CD4-positive, CD25-positive, alpha-beta regulatory T cell (primary cell): ENCODE measurements around the gene ZNF467. TPM values are rescaled to one million over a fixed set of nuclear protein-coding genes. Genes with fewer than 3 reads are reported as not detected.

ENCODE experiments used
- ATAC-seq, 2 donors: fragments of 150-1000 bp; cut with Tn5 transposase; one replicate each; pipeline ENCODE4 v1.10.0; 2021; ENCODE audit warnings: low read depth in 2 of 2, moderate number of reproducible peaks in 2 of 2, moderate library complexity in 1 of 2
- DNase-seq, 3 donors: peaks; one replicate each; pipeline versions ENCODE4 v3.0.0 to v3.0.0-alpha.2; 2012 to 2022; ENCODE audit warnings: mixed read lengths in 1 of 3
- H3K27ac ChIP-seq: one replicate; pipeline ENCODE4 v1.7.0; 2013; ENCODE audit warnings: mild to moderate bottlenecking, low read length; ENCODE audit not compliant: insufficient read depth, poor library complexity, severe bottlenecking
- H3K27me3 ChIP-seq: one replicate; pipeline ENCODE4 v1.7.0; 2013; ENCODE audit warnings: low read length; ENCODE audit not compliant: control insufficient read depth, insufficient read depth
- H3K36me3 ChIP-seq: one replicate; pipeline ENCODE4 v1.7.0; 2013; ENCODE audit warnings: mild to moderate bottlenecking, low read length, moderate library complexity; ENCODE audit not compliant: control insufficient read depth, insufficient read depth
- H3K4me1 ChIP-seq: 2 replicates; pipeline ENCODE4 v1.7.0; 2013; ENCODE audit warnings: mild to moderate bottlenecking, low read length; ENCODE audit not compliant: insufficient read depth, control insufficient read depth, poor library complexity, severe bottlenecking
- H3K4me3 ChIP-seq: one replicate; pipeline ENCODE4 v1.7.0; 2013; ENCODE audit warnings: low read depth, mild to moderate bottlenecking, low read length, moderate library complexity
- H3K9me3 ChIP-seq, 2 experiments: 1 replicate in 1 of 2; 2 replicates in 1 of 2; pipeline ENCODE4 v1.7.0; 2013; ENCODE audit warnings: low read length in 2 of 2, mild to moderate bottlenecking in 1 of 2, moderate library complexity in 1 of 2; ENCODE audit not compliant: control insufficient read depth in 2 of 2
- H3K27ac Mint-ChIP-seq, 3 donors: one replicate each; pipeline ENCODE4 v1.8.0; 2020 to 2022; ENCODE audit warnings: mild to moderate bottlenecking in 3 of 3, mixed read lengths in 3 of 3, moderate library complexity in 2 of 3
- H3K27me3 Mint-ChIP-seq: one replicate; pipeline ENCODE4 v1.8.0; 2022; ENCODE audit warnings: mild to moderate bottlenecking, mixed read lengths
- H3K36me3 Mint-ChIP-seq: one replicate; pipeline ENCODE4 v1.8.0; 2020; ENCODE audit warnings: mixed read lengths
- H3K4me1 Mint-ChIP-seq, 4 donors: one replicate each; pipeline ENCODE4 v1.8.0; 2020 to 2022; ENCODE audit warnings: mixed read lengths in 4 of 4, mild to moderate bottlenecking in 1 of 4
- H3K4me3 Mint-ChIP-seq, 4 donors: one replicate each; pipeline ENCODE4 v1.8.0; 2020 to 2022; ENCODE audit warnings: mild to moderate bottlenecking in 4 of 4, mixed read lengths in 4 of 4, moderate library complexity in 3 of 4
- H3K9me3 Mint-ChIP-seq, 7 donors: one replicate each; pipeline ENCODE4 v1.8.0; 2020 to 2022; ENCODE audit warnings: mixed read lengths in 7 of 7, mild to moderate bottlenecking in 3 of 7, moderate library complexity in 2 of 7
- polyA plus RNA-seq, 4 donors: library from polyadenylated mRNA; unstranded; fragments of 300-500 nt; fragmentation: Illumina TruSeq; gene quantifications; one replicate each; pipeline ENCODE4 v1.2.3, GENCODE V29; 2021
- total RNA-seq: library from RNA; stranded (reverse); gene quantifications from one replicate; pipeline ENCODE4 v1.2.3, GENCODE V29; 2022

ZNF467 gene
- total and polyA plus RNA-seq, 5 donors from 2014 or later: 0.76 to 2.3 (median 1.1) TPM

GRCh38 chr7:149763563-149764240, 9.7 kb downstream of the ZNF467 start:
- H3K9me3 Mint-ChIP-seq: peaks cover 0 to 2% (median 0%) of the 10 kb centered on the region in 7 donors
- Histone ChIP-seq H3K4me1 (no peaks in the 10 kb centered on the region), H3K36me3 (no peaks in the 10 kb centered on the region), H3K27me3 (peaks cover 3% of the 10 kb centered on the region), H3K9me3 (no peaks in the 10 kb centered on the region), H3K27ac (no peak overlapping the region), H3K4me3 (no peak overlapping the region)
- no peak for DNase-seq
- no peak overlapping the region for H3K27ac Mint-ChIP-seq
- peaks cover 11% of the 10 kb centered on the region for H3K36me3 Mint-ChIP-seq
- peak overlapping the region in 1 of 4 donors; percentile 14 for H3K4me3 Mint-ChIP-seq
- H3K4me1 Mint-ChIP-seq: no peaks in the 10 kb centered on the region
- H3K27me3 Mint-ChIP-seq: peaks cover 2% of the 10 kb centered on the region
- no peak for ATAC-seq

GRCh38 chr7:149762610-149763009, 10.8 kb downstream of the ZNF467 start:
- Mint-ChIP-seq H3K36me3 (peaks cover 7% of the 10 kb centered on the region), H3K27ac (no peak overlapping the region), H3K4me1 (no peaks in the 10 kb centered on the region), H3K4me3 (peak overlapping the region in 1 of 4 donors; percentile 44), H3K9me3 (peaks cover 0 to 2% (median 0%) of the 10 kb centered on the region in 7 donors), H3K27me3 (peaks cover 5% of the 10 kb centered on the region)
- ATAC-seq (no peak), DNase-seq (no peak)
- Histone ChIP-seq H3K27ac (no peak overlapping the region), H3K27me3 (no peaks in the 10 kb centered on the region), H3K4me3 (no peak overlapping the region), H3K9me3 (no peaks in the 10 kb centered on the region), H3K36me3 (no peaks in the 10 kb centered on the region), H3K4me1 (no peaks in the 10 kb centered on the region)

GRCh38 chr7:149762089-149762488, 11.3 kb downstream of the ZNF467 start:
- Mint-ChIP-seq H3K27ac (no peak overlapping the region), H3K4me1 (no peaks in the 10 kb centered on the region), H3K36me3 (peaks cover 7% of the 10 kb centered on the region), H3K4me3 (no peak overlapping the region), H3K9me3 (peaks cover 0 to 2% (median 0%) of the 10 kb centered on the region in 7 donors), H3K27me3 (peaks cover 5% of the 10 kb centered on the region)
- Histone ChIP-seq H3K36me3 (no peaks in the 10 kb centered on the region), H3K27ac (no peak overlapping the region), H3K27me3 (no peaks in the 10 kb centered on the region), H3K9me3 (no peaks in the 10 kb centered on the region), H3K4me1 (no peaks in the 10 kb centered on the region), H3K4me3 (no peak overlapping the region)
- no peak for ATAC-seq
- DNase-seq: no peak

- H3K4me1 Mint-ChIP-seq: no peaks in the 10 kb centered on the region
- no peak for ATAC-seq
Observed at GRCh38 chr7:149761307-149761706, 12.1 kb downstream of the ZNF467 start.

GRCh38 chr7:149760538-149760937, 12.8 kb downstream of the ZNF467 start:
- H3K4me1 ChIP-seq: no peaks in the 10 kb centered on the region
- no peaks in the 10 kb centered on the region for H3K36me3 ChIP-seq
- no peaks in the 10 kb centered on the region for H3K9me3 ChIP-seq
- no peak overlapping the region for H3K27ac Mint-ChIP-seq
- H3K36me3 Mint-ChIP-seq: no peaks in the 10 kb centered on the region
- H3K4me1 Mint-ChIP-seq: no peaks in the 10 kb centered on the region
- DNase-seq: no peak
- peaks cover 5% of the 10 kb centered on the region for H3K27me3 Mint-ChIP-seq
- no peak overlapping the region for H3K4me3 ChIP-seq
- no peak overlapping the region for H3K27ac ChIP-seq
- ATAC-seq: no peak
- peaks cover 0 to 2% (median 0%) of the 10 kb centered on the region in 7 donors for H3K9me3 Mint-ChIP-seq
- no peaks in the 10 kb centered on the region for H3K27me3 ChIP-seq
- H3K4me3 Mint-ChIP-seq: no peak overlapping the region

More at GRCh38 chr7:149761307-149761706, 12.1 kb downstream of the ZNF467 start:
- H3K4me3 Mint-ChIP-seq: peak overlapping the region in 1 of 4 donors; percentile 17
- Histone ChIP-seq H3K36me3 (no peaks in the 10 kb centered on the region), H3K4me3 (no peak overlapping the region), H3K4me1 (no peaks in the 10 kb centered on the region), H3K9me3 (no peaks in the 10 kb centered on the region), H3K27me3 (no peaks in the 10 kb centered on the region), H3K27ac (no peak overlapping the region)
- no peak for DNase-seq
- H3K9me3 Mint-ChIP-seq: peaks cover 0 to 2% (median 0%) of the 10 kb centered on the region in 7 donors
- peaks cover 2% of the 10 kb centered on the region for H3K36me3 Mint-ChIP-seq
- H3K27me3 Mint-ChIP-seq: peaks cover 5% of the 10 kb centered on the region
- no peak overlapping the region for H3K27ac Mint-ChIP-seq

- H3K27me3 Mint-ChIP-seq: peaks cover 8% of the 10 kb centered on the region
- no peak overlapping the region for H3K4me3 Mint-ChIP-seq
- Histone ChIP-seq H3K4me3 (no peak overlapping the region), H3K27ac (no peak overlapping the region), H3K4me1 (no peaks in the 10 kb centered on the region), H3K36me3 (no peaks in the 10 kb centered on the region), H3K27me3 (no peaks in the 10 kb centered on the region), H3K9me3 (no peaks in the 10 kb centered on the region)
- no peak for DNase-seq
- H3K27ac Mint-ChIP-seq: no peak overlapping the region
- H3K36me3 Mint-ChIP-seq: no peaks in the 10 kb centered on the region
- no peaks in the 10 kb centered on the region for H3K4me1 Mint-ChIP-seq
- ATAC-seq: no peak
- H3K9me3 Mint-ChIP-seq: no peaks in the 10 kb centered on the region
Observed at GRCh38 chr7:149759093-149759860, 14.1 kb downstream of the ZNF467 start.

- no peaks in the 10 kb centered on the region for H3K27me3 ChIP-seq
- Mint-ChIP-seq H3K27me3 (peaks cover 14% of the 10 kb centered on the region), H3K36me3 (peaks cover 3% of the 10 kb centered on the region), H3K4me3 (no peak overlapping the region), H3K4me1 (no peaks in the 10 kb centered on the region), H3K27ac (peak overlapping the region in 1 of 3 donors; percentile 76), H3K9me3 (peaks cover 0 to 4% (median 0%) of the 10 kb centered on the region in 7 donors)
- DNase-seq: no peak
- no peak overlapping the region for H3K4me3 ChIP-seq
- no peak overlapping the region for H3K27ac ChIP-seq
- H3K4me1 ChIP-seq: no peaks in the 10 kb centered on the region
- no peaks in the 10 kb centered on the region for H3K9me3 ChIP-seq
- no peak for ATAC-seq
- H3K36me3 ChIP-seq: no peaks in the 10 kb centered on the region
Observed at GRCh38 chr7:149753375-149754233, 19.8 kb downstream of the ZNF467 start.
